Fibroblast of lung (primary cell): ENCODE results near the gene VPS45. TPM values are rescaled to one million over a fixed set of nuclear protein-coding genes. Genes with fewer than 3 reads are reported as not detected.
"Not testable (repeated sequence)": the region's sequence is repeated elsewhere in the genome, so short reads cannot be mapped to it uniquely, and the experiment has no call there.

Experiments used
- DNase-seq, 2 donors: peaks; one replicate each; pipeline versions ENCODE4 v3.0.0 to v3.0.0-alpha.2; 2010; ENCODE audit warnings: low read depth in 2 of 2
- H2AFZ ChIP-seq: 2 replicates; pipeline ENCODE4 v1.5.1; 2012; ENCODE audit warnings: low read length, control low read depth, inconsistent platforms
- H3K27ac ChIP-seq: 2 replicates; pipeline ENCODE4 v1.5.1; 2011; ENCODE audit warnings: low read length, control low read depth; ENCODE audit not compliant: insufficient read depth
- H3K27me3 ChIP-seq: 2 replicates; pipeline ENCODE4 v1.5.1; 2011; ENCODE audit warnings: mild to moderate bottlenecking, low read length; ENCODE audit not compliant: control insufficient read depth, insufficient read depth
- H3K36me3 ChIP-seq: 2 replicates; pipeline ENCODE4 v1.5.1; 2011; ENCODE audit warnings: low read length; ENCODE audit not compliant: control insufficient read depth, insufficient read depth
- H3K4me1 ChIP-seq: 2 replicates; pipeline ENCODE4 v1.5.1; 2011; ENCODE audit warnings: low read length; ENCODE audit not compliant: control insufficient read depth, insufficient read depth; ENCODE audit errors: extremely low read depth
- H3K4me2 ChIP-seq: 2 replicates; pipeline ENCODE4 v1.5.1; 2011; ENCODE audit warnings: low read length, control low read depth; ENCODE audit not compliant: insufficient read depth; ENCODE audit errors: extremely low read depth
- H3K4me3 ChIP-seq, 4 experiments: fragments of 200-600 bp in 1 of 4; sonication (generic) in 1 of 4; replicated peaks in 1 of 4; 2 replicates each; pipeline ENCODE4 v1.5.1; 2011 to 2016; ENCODE audit warnings: low read length in 4 of 4, low read depth in 3 of 4, mild to moderate bottlenecking in 3 of 4, control low read depth in 2 of 4, inconsistent platforms in 1 of 4, mixed read lengths in 1 of 4; ENCODE audit not compliant: insufficient read depth in 1 of 4; ENCODE audit errors: control extremely low read depth in 1 of 4
- H3K79me2 ChIP-seq: 2 replicates; pipeline ENCODE4 v1.5.1; 2012; ENCODE audit warnings: mild to moderate bottlenecking, low read length, inconsistent platforms; ENCODE audit not compliant: control insufficient read depth, insufficient read depth
- H3K9ac ChIP-seq: 2 replicates; pipeline ENCODE4 v1.5.1; 2011; ENCODE audit warnings: mild to moderate bottlenecking, low read length, control low read depth; ENCODE audit not compliant: insufficient read depth
- H3K9me3 ChIP-seq: 2 replicates; pipeline ENCODE4 v1.5.1; 2012; ENCODE audit warnings: low read depth, low read length; ENCODE audit not compliant: control insufficient read depth, insufficient read depth
- H4K20me1 ChIP-seq: 2 replicates; pipeline ENCODE4 v1.5.1; 2011; ENCODE audit warnings: low read length; ENCODE audit not compliant: control insufficient read depth, insufficient read depth; ENCODE audit errors: extremely low read depth
- CTCF ChIP-seq, 2 donors: IDR thresholded peaks in 1 of 2; conservative IDR thresholded peaks in 1 of 2; 1 replicate in 1 of 2; 2 replicates in 1 of 2; pipeline ENCODE4 v1.5.1; 2011 to 2012; ENCODE audit warnings: low read length in 2 of 2, control low read depth in 1 of 2, inconsistent platforms in 1 of 2, low read depth in 1 of 2, mild to moderate bottlenecking in 1 of 2
- EZH2 ChIP-seq: IDR thresholded peaks from 2 replicates; pipeline ENCODE4 v1.5.1; 2012; ENCODE audit warnings: low read length, control low read depth, mild to moderate bottlenecking; ENCODE audit errors: missing control alignments
- polyA plus RNA-seq, 2 donors: library from polyadenylated mRNA; depleted of rRNA in 1 of 2; stranded (reverse) in 1 of 2; unstranded in 1 of 2; fragments of >200 nt; gene quantifications; 2 replicates each; pipeline ENCODE4 v1.2.1, GENCODE V29; 2011 to 2012; ENCODE audit warnings: missing spikeins in 1 of 2
- total RNA-seq: library from RNA; depleted of rRNA; stranded (reverse); fragments of >200 nt; gene quantifications from 2 replicates; pipeline ENCODE4 v1.2.1, GENCODE V29; 2014

VPS45 gene
- total and polyA plus RNA-seq, 2 donors (not counting 1 experiment from before 2014, with no cell fraction given): 42.6 to 50.0 TPM

GRCh38 chr1:150144606-150145005 lies 77.0 kb downstream of the VPS45 start:
- no peaks in the 10 kb centered on the region for H4K20me1 ChIP-seq
- no peaks in the 10 kb centered on the region for H3K36me3 ChIP-seq
- H2AFZ ChIP-seq: no peak overlapping the region
- H3K27ac ChIP-seq: no peak overlapping the region
- no peaks in the 10 kb centered on the region for H3K27me3 ChIP-seq
- H3K4me3 ChIP-seq: no peak overlapping the region
- TF ChIP-seq CTCF (conservative IDR thresholded peaks at IDR 0.05 in 1 of 2, IDR thresholded peaks at IDR 0.05 in 1 of 2; ENCODE audit: low read depth in 1 of 2, low read length in 2 of 2) (no peak), EZH2 (no peak)
- no peak overlapping the region for H3K4me2 ChIP-seq
- no peaks in the 10 kb centered on the region for H3K79me2 ChIP-seq
- H3K9me3 ChIP-seq: no peaks in the 10 kb centered on the region
- no peak overlapping the region for H3K9ac ChIP-seq
- no peak for DNase-seq
- peaks cover 3% of the 10 kb centered on the region for H3K4me1 ChIP-seq

GRCh38 chr1:150146016-150146415 lies 78.4 kb downstream of the VPS45 start:
- H3K9ac ChIP-seq, DNase-seq, H3K79me2 ChIP-seq, H3K9me3 ChIP-seq, H3K36me3 ChIP-seq, H4K20me1 ChIP-seq, H3K4me2 ChIP-seq, H3K4me3 ChIP-seq, H3K27ac ChIP-seq, H3K4me1 ChIP-seq, H2AFZ ChIP-seq, H3K27me3 ChIP-seq: not testable (repeated sequence)

- no peak overlapping the region for H2AFZ ChIP-seq
- no peaks in the 10 kb centered on the region for H3K36me3 ChIP-seq
- H3K9ac ChIP-seq: no peak overlapping the region
- no peaks in the 10 kb centered on the region for H3K9me3 ChIP-seq
- peaks cover 3% of the 10 kb centered on the region for H3K4me1 ChIP-seq
- no peak overlapping the region for H3K27ac ChIP-seq
- no peak for DNase-seq
- H3K27me3 ChIP-seq: no peaks in the 10 kb centered on the region
- no peaks in the 10 kb centered on the region for H4K20me1 ChIP-seq
- peaks cover 17% of the 10 kb centered on the region for H3K79me2 ChIP-seq
- TF ChIP-seq CTCF (conservative IDR thresholded peaks at IDR 0.05 in 1 of 2, IDR thresholded peaks at IDR 0.05 in 1 of 2; ENCODE audit: low read depth in 1 of 2, low read length in 2 of 2) (no peak), EZH2 (no peak)
- no peak overlapping the region for H3K4me3 ChIP-seq
- H3K4me2 ChIP-seq: no peak overlapping the region
Measured at GRCh38 chr1:150146849-150147542, 79.4 kb downstream of the VPS45 start.
